Adrenal gland (tissue), 5 donors: ENCODE measurements around the gene SLC26A8.

Source experiments
- POLR2A ChIP-seq, 2 donors: fragments of 450-650 bp; IDR thresholded peaks; one replicate each; pipeline ENCODE4 v1.6.1; 2017; ENCODE audit warnings: antibody characterized with exemption in 2 of 2, mild to moderate bottlenecking in 2 of 2, moderate library complexity in 1 of 2
- TF ChIP-seq, protein P1 (sequence below), 6 experiments: fragments of 450-650 bp in 4 of 6; fragments of 200-600 bp in 2 of 6; sonication (generic) in 1 of 6; IDR thresholded peaks; 1 replicate in 5 of 6; 2 replicates in 1 of 6; pipeline versions ENCODE4 v1.5.1 to v1.8.0; 2016 to 2021; ENCODE audit warnings: antibody characterized with exemption in 6 of 6, mild to moderate bottlenecking in 2 of 6, moderate library complexity in 1 of 6
- donor health status: DM: no; HTN: no; CAD: no.

DNA sequence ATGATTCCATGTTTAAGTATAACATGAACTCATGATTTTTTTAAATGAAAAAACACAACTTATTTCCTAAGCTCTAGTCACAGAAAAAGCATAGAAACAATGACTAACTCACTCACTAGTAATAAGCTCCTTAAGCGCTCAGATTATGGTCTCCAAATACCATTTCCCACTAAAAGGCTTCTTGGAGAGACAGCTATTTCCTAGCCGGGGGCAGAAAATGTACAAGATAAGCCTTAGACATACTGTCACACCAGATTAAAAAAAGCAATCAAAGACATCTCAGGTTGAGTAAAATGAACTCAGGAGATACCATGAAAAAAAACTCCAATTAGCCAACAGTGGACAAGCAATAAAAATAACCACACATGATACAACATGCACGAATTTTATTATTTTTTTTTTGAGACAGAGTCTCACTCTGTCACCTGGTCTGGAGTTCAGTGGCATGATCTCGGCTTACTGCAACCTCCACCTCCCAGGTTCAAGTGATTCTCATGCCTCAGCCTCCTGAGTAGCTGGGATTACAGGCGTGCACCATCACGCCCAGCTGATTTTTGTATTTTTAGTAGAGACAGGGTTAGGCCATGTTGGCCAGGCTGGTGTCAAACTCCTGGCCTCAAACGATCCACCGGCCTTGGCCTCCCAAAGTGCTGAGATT is 118.5 kb downstream of the SLC26A8 start:
- no peak for TF ChIP-seq POLR2A (IDR thresholded peaks at IDR 0.05)
- TF ChIP-seq, protein P1, sequence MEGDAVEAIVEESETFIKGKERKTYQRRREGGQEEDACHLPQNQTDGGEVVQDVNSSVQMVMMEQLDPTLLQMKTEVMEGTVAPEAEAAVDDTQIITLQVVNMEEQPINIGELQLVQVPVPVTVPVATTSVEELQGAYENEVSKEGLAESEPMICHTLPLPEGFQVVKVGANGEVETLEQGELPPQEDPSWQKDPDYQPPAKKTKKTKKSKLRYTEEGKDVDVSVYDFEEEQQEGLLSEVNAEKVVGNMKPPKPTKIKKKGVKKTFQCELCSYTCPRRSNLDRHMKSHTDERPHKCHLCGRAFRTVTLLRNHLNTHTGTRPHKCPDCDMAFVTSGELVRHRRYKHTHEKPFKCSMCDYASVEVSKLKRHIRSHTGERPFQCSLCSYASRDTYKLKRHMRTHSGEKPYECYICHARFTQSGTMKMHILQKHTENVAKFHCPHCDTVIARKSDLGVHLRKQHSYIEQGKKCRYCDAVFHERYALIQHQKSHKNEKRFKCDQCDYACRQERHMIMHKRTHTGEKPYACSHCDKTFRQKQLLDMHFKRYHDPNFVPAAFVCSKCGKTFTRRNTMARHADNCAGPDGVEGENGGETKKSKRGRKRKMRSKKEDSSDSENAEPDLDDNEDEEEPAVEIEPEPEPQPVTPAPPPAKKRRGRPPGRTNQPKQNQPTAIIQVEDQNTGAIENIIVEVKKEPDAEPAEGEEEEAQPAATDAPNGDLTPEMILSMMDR (IDR thresholded peaks at IDR 0.05): no peak
